ENCODE measurements around the gene AP3B2. TPM values are rescaled to one million over a fixed set of nuclear protein-coding genes. Genes with fewer than 3 reads are reported as not detected.

Gene AP3B2
- total and polyA plus RNA-seq, 4 donors = 0.10 to 0.33 TPM; not detected in 2

- Histone ChIP-seq H3K36me3 (ENCODE audit: control insufficient read depth in 4 of 4, insufficient read depth in 3 of 4, low read depth in 1 of 4, low read length in 3 of 4) (no peaks in the 10 kb centered on the region), H3K4me3 (ENCODE audit: low read depth in 1 of 3, low read length in 3 of 3) (no peak overlapping the region), H3K27ac (ENCODE audit: low read depth in 1 of 2, low read length in 2 of 2) (no peak overlapping the region), H3K27me3 (ENCODE audit: control insufficient read depth in 4 of 4, insufficient read depth in 4 of 4, low read length in 3 of 4) (peaks cover 5 to 28% (median 20%) of the 10 kb centered on the region in 4 donors), H3K9me3 (ENCODE audit: control insufficient read depth in 4 of 4, low read length in 3 of 4) (no peaks in the 10 kb centered on the region), H3K9ac (ENCODE audit: low read depth in 1 of 2, low read length in 2 of 2) (no peak overlapping the region), H3K4me1 (ENCODE audit: control insufficient read depth in 4 of 4, insufficient read depth in 4 of 4, low read length in 3 of 4) (peaks cover 4 to 11% (median 8%) of the 10 kb centered on the region in 4 donors)
- DNase-seq (ENCODE audit: low spot score) = no peak
- WGBS = 49% methylated on average over 3 of the region's 3 CpGs
- no peak for TF ChIP-seq YY1 (IDR thresholded peaks at IDR 0.05)
- TF ChIP-seq JUND (IDR thresholded peaks at IDR 0.05) = no peak
- no peak for TF ChIP-seq EGR1 (IDR thresholded peaks at IDR 0.05; ENCODE audit: low read depth in 2 of 2)
- TF ChIP-seq FOXA2 (IDR thresholded peaks at IDR 0.05) = no peak
Observed at GRCh38 chr15:82642656-82643055, 67.0 kb downstream of the AP3B2 start.

GRCh38 chr15:82641129-82641798, 68.4 kb downstream of the AP3B2 start:
- Histone ChIP-seq H3K36me3 (ENCODE audit: control insufficient read depth in 4 of 4, insufficient read depth in 3 of 4, low read depth in 1 of 4, low read length in 3 of 4) (no peaks in the 10 kb centered on the region), H3K4me3 (ENCODE audit: low read depth in 1 of 3, low read length in 3 of 3) (no peak overlapping the region), H3K27ac (ENCODE audit: low read depth in 1 of 2, low read length in 2 of 2) (no peak overlapping the region), H3K9ac (ENCODE audit: low read depth in 1 of 2, low read length in 2 of 2) (no peak overlapping the region), H3K27me3 (ENCODE audit: control insufficient read depth in 4 of 4, insufficient read depth in 4 of 4, low read length in 3 of 4) (peaks cover 1 to 33% (median 17%) of the 10 kb centered on the region in 4 donors), H3K9me3 (ENCODE audit: control insufficient read depth in 4 of 4, low read length in 3 of 4) (no peaks in the 10 kb centered on the region), H3K4me1 (ENCODE audit: control insufficient read depth in 4 of 4, insufficient read depth in 4 of 4, low read length in 3 of 4) (no peaks in the 10 kb centered on the region)
- TF ChIP-seq MAX (IDR thresholded peaks at IDR 0.05) = no peak
- no peak for TF ChIP-seq HNF4G (IDR thresholded peaks at IDR 0.05)
- no peak for TF ChIP-seq ZBTB33 (IDR thresholded peaks at IDR 0.05)
- no peak for TF ChIP-seq CTCF (IDR thresholded peaks at IDR 0.05; ENCODE audit: low read depth, low read length, missing input control)
- no peak for TF ChIP-seq GABPA (IDR thresholded peaks at IDR 0.05 in 1 of 2, conservative IDR thresholded peaks at IDR 0.05 in 1 of 2)
- TF ChIP-seq TAF1 (conservative IDR thresholded peaks at IDR 0.05) = no peak
- TF ChIP-seq FOXA2 (IDR thresholded peaks at IDR 0.05) = no peak
- no peak for TF ChIP-seq FOXA1 (IDR thresholded peaks at IDR 0.05)
- TF ChIP-seq JUND (IDR thresholded peaks at IDR 0.05) = no peak
- WGBS = 21% methylated on average over 2 of the region's 2 CpGs
- DNase-seq (ENCODE audit: low spot score) = no peak

GRCh38 chr15:82640672-82641071, 69.0 kb downstream of the AP3B2 start:
- Histone ChIP-seq H3K9ac (ENCODE audit: low read depth in 1 of 2, low read length in 2 of 2) (no peak overlapping the region), H3K27me3 (ENCODE audit: control insufficient read depth in 4 of 4, insufficient read depth in 4 of 4, low read length in 3 of 4) (peaks cover 0 to 29% (median 17%) of the 10 kb centered on the region in 4 donors)
- WGBS = 48% methylated on average over 3 of the region's 3 CpGs

More at GRCh38 chr15:82640672-82641071, 69.0 kb downstream of the AP3B2 start:
- no peak overlapping the region for H3K27ac ChIP-seq (ENCODE audit: low read depth in 1 of 2, low read length in 2 of 2)
- no peak overlapping the region for H3K4me3 ChIP-seq (ENCODE audit: low read depth in 1 of 3, low read length in 3 of 3)
- no peaks in the 10 kb centered on the region for H3K36me3 ChIP-seq (ENCODE audit: control insufficient read depth in 4 of 4, insufficient read depth in 3 of 4, low read depth in 1 of 4, low read length in 3 of 4)
- no peaks in the 10 kb centered on the region for H3K9me3 ChIP-seq (ENCODE audit: control insufficient read depth in 4 of 4, low read length in 3 of 4)
- no peak for TF ChIP-seq ATF3 (IDR thresholded peaks at IDR 0.05)
- no peak for TF ChIP-seq REST (IDR thresholded peaks at IDR 0.05)
- TF ChIP-seq GABPA (IDR thresholded peaks at IDR 0.05 in 1 of 2, conservative IDR thresholded peaks at IDR 0.05 in 1 of 2) = no peak
- TF ChIP-seq HNF4G (IDR thresholded peaks at IDR 0.05) = no peak
- TF ChIP-seq EGR1 (IDR thresholded peaks at IDR 0.05; ENCODE audit: low read depth in 2 of 2) = no peak
- no peak for TF ChIP-seq NR2F2 (IDR thresholded peaks at IDR 0.05)
- no peak for TF ChIP-seq CTCF (IDR thresholded peaks at IDR 0.05; ENCODE audit: low read depth, low read length, missing input control)
- no peak for TF ChIP-seq FOXA2 (IDR thresholded peaks at IDR 0.05)
- TF ChIP-seq RAD21 (IDR thresholded peaks at IDR 0.05) = no peak
- no peak for TF ChIP-seq YY1 (IDR thresholded peaks at IDR 0.05)
- no peak for TF ChIP-seq HNF4A (conservative IDR thresholded peaks at IDR 0.05)
- H3K4me1 ChIP-seq (ENCODE audit: control insufficient read depth in 4 of 4, insufficient read depth in 4 of 4, low read length in 3 of 4) = no peaks in the 10 kb centered on the region
- no peak for DNase-seq (ENCODE audit: low spot score)

Measured in liver (tissue), 9 donors.